ENCODE data around the gene IL7R.
"Not testable (repeated sequence)": the region's sequence is repeated elsewhere in the genome, so short reads cannot be mapped to it uniquely, and the experiment has no call there.

The IL7R gene

DNA sequence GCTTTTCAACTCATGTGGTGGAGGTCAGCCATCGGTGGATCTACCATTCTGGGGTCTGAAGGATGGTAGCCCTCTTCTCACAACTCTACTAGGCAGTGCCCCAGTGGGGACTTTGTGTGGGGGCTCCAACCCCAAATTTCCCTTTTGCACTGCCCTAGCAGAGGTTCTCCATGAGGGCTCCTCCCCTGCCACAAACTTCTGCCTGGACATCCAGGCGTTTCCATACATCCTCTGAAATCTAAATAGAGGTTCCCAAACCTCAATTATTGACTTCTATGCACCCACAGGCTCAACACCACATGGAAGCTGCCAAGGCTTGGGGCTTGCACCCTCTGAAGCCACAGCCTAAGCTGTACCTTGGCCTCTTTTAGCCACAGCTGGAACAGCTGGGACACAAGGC lies 11.2 kb upstream of the IL7R start:
- not testable (repeated sequence) for DNase-seq

DNA sequence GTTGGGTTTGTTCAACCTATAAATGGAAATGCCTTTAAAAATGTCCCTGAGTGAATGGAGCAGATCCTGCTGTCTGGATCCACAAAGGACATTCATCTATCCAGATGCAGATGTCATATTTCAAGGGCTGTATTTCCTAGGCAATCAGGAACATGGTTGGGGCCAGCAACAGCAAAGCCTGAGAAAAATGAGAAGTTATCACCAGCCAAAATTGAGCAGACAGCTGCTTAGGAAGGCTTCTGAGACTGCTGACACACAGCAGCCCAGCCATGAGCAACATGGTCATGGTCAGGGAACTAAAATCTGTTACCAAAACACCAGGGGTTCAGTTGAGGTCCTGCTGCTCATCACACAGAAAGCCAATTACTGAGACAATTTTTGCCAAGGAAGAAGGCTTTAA lies 9.2 kb upstream of the IL7R start:
- DNase-seq = no peak

DNA sequence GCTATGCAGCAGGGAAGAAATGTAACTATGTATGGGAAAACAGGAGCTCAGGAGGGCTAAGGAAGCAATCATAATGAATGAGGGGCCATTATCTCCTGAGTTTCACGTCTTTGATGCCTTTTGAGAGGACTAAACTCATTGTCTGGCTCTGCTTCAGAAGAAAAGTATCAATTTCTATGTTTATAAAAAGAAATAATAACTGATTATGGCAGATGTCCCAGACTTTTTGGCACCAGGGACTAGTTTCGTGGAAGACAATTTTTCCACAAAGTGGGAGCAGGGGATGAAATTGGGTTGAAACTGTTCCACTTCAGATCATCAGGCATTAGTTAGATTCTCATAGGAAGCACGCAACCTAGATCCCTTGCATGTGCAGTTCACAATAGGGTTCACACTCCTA lies 8.7 kb upstream of the IL7R start:
- DNase-seq = no peak

DNA sequence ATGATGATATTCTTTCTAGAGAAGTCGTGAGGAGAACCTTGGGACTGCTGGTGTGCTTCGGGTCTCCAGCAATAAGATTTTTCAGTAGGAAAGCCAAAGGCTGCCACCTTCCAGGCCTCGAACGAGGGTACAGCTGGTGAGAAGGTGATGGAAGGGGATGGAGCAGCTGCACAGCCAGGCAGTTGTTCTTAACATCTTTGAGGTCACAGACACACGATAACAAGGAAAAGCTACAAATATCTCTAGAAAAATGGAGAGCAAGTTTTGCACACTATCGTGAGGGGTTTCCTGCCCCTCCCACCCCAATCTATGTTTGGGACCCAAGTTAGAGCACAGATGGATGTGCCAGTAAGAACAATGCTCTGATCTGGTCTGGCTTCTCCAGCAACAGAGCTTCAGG lies 6.8 kb upstream of the IL7R start:
- DNase-seq = no peak

DNA sequence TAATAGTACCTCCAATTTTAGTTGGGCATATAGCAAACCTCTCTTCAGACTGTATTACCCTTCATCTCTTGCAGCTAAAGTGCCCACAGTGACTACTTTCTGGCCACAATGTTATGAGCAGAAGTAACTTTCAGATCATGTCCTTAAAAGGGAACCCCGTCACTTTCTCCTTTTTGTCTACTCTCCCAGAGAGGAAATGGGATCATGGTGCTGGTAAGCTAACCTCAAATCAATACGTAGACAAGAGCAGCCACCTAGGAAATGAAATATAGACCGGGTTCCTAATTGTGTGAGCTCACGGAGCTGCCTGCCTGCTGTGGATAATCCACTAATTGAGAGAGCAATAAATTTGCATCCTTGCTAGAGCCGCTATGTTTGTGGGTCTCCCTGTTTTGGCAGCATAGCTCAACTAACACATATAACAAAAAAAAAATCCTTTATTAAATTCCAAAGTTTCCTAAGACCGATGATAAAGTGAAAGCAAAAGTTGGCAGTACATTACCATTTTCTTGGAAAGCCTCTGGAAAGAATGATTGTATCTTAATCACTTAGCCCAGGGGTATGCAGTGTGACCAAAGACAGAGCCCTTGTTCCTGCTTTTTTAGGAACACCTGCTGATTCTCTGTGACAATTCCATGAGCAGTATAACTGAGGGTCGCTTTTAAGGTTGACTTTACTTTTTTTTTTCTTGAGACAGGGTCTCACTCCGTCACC lies 5.6 kb upstream of the IL7R start:
- no peak for DNase-seq

DNA sequence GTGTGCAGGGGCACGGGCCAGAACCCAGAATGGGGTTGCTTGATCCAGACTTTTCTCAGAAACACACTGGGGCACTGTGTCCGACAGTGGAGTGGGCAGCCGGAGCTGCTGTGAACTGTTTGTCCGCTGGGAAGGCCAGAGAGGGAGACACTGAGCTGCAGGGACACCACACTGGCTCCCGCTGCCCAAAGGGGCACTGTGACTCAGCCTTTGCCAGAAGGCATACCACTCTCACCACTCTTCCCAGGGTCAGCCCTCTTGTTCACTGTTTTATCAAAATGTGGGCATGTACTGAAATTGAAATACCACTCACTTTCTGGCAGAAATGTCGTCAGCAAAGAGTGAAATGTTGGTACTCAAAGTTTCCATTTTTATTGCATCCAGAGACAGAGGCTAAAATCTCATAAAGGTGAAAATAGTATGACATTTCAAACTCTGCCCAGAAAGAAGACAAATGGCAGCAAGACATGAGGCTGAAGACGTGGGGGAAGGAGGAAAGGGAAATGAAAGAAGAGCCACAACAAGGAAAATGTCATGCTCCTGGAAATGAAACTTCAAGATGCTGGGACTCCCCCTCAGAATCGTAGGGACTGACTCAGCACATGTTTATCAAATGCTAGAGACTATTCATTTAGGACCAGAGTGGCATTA lies 4.5 kb upstream of the IL7R start:
- DNase-seq = no peak

DNA sequence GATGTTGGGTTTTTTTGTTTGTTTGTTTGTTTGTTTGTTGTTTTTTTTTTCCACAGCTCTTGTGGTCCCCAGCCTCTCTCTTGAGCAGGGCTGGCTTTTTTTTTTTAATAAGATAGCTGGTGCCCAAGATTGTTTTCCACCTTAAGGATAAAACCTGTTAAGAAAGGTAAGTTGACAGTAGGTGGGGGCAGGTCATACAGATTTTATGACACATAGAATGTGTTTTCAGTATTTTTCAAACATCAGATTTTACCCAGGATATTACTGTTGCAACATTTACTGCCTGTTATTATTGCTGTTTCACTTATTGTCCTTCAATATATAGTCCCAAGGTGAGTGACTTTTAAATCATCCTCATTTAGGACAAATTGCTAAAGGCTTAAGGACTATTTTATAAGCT lies 3.9 kb upstream of the IL7R start:
- no peak for DNase-seq

DNA sequence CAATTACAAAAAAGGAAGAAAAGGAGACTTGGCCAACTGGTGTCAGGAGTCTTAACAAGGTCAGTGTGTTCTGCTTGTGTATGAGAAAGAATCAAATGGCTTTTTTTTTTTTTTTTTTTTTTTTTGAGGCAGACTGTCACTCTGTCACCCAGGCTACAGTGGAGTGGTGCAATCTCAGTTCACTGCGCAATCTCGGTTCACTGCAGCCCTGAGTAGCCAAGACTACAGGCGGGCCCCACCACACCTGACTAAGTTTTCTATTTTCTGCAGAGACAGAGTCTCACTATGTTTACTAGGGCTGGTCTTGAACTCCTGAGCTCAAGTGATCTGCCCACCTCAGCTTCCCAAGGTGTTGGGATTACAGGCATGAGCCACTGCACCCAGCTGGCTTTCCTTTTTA lies 3.1 kb upstream of the IL7R start:
- DNase-seq = peak; percentile 19

DNA sequence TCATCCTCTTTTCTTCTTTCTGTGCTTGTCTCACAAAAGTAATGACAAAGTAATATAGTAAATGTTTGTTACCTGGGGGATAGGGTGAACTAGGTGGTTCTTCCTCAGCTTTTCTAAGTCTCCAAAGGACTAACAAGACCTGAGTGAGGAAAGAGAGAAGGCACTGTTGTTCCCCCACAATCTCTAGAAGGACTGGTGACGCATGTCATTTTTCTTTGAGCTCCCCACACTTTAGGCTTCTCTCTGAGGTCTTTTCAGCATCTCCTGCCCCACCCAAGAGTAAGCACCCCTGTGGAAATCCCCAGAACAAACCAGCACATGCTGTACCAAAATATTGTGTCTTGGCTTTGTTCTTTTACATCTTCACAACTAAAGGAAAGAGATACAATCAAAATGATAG lies 2.4 kb upstream of the IL7R start:
- peak; percentile 50 for DNase-seq

DNA sequence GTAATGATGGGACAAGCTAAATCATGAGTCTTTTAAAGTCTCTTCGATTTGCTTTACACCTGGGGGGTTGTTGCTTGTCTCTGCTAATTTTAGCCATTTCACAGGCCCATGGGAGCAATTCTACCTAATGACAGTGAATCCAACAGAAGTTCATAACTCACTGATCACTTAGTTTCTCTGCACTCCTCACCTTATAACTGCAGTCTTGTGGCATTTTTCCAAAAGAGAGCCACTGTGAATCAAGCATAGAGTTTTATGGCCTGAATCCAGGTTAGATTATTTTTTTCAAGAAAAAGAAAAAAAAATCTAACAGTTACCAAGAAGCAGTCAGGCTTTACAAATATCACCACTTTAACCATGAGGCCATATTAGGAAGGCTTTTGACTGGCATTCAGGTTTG lies 1.5 kb upstream of the IL7R start:
- no peak for DNase-seq

DNA sequence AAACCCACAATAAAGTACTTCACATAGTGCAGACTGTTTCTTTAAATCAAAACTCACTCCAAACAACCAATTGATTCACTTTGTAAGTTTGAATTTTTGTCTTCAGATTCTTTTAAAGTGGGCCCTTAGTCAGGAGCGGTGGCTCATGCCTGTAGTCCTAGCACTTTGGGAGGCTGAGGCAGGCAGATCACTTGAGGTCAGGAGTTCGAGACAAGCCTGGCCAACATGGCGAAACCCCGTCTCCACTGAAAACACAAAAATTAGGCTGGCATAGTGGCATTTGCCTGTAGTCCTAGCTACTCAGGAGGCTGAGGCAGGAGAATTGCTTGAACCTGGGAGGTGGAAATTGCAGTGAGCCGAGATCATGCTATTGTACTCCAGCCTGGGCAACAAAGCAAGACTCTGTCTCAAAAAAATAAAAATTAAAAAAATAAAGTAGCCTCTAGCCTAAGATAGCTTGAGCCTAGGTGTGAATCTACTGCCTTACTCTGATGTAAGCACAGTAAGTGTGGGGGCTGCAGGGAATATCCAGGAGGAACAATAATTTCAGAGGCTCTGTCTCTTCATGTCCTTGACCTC lies 416 bp upstream of the IL7R start:
- not testable (repeated sequence) for DNase-seq

DNA sequence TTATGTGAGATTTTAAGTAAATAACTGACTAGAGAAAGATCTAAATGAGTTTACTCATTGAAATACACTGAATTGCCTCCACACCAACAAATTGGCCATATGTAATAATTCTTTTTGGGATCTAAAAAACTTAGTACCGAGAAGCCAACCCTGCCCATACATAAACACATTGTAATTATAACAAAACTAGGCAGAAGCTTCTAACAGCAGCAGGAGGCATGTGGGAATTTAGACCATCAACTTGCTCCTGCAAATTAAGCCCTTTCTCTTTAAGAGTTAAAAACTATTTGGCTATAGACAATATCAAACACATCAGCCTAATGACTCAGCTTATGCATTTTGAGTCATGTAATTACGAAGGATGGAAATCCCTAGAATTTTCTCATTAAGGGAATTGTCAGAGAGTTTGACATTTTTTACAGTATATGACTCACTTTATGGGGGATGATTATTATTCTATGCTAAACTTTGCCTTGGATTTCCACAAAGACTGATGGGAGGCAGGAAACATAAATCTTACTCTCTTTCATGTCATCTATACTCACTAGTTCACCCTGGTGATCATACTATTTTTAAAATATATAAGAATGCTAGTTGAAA lies 1.0 kb downstream of the IL7R start:
- DNase-seq = no peak

DNA sequence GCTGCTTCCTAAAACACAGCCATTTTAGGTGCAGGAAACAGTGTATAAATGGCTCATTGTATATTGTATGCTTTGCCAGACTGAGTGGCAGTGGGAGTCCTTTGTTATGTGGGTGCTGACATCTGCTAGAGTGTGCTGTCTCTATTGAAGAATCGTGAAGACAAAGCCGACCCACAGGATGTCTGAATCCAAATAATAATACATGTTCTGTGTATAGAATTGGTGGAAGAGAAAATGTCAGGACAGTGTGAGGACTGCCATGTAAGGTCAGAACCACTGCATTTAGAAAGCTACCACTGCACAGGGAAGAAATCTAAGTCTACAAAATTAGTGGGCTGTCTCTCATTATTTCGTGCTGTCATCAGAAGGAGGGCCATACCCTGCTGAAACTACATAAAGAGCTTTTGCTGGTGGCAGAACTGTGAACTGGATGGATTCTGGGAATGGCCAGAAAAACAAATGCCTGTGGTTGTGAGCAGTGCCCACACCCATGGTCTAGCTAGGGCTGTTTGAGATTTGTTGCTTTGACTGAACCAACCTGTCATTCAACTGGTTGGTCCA lies 2.5 kb downstream of the IL7R start:
- no peak for DNase-seq

DNA sequence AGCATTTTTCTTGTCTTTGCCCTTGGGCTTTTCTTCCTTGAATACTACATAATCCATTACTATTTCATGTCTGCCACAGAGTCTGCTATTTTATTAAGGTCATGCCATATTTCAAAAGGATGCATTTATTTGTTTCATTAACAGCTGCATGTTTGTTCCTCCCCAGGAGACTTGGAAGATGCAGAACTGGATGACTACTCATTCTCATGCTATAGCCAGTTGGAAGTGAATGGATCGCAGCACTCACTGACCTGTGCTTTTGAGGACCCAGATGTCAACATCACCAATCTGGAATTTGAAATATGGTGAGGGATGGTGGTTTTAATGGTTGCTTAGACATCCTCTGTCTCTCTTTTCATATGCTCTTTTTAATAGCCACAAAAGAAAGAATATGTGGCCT lies 4.0 kb downstream of the IL7R start:
- DNase-seq = no peak

DNA sequence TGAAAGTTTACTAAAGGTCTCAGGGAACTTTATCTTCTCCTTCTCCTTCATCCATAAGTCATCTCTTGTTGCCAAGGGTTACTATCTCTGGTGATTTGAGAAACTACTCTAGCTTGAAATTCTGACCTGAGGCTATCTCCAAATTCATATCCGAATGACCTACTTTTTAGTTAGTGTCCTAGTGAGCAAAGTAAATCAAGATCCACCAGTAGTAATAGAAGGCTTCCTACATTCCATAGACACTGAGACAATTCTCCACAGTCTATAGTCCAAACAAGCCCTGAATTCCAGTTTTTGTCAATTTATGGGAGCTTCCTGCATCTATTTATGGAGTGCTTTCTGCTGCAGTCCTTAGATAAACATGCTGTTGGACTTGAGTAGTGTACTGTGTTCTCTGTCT lies 5.0 kb downstream of the IL7R start:
- no peak for DNase-seq

DNA sequence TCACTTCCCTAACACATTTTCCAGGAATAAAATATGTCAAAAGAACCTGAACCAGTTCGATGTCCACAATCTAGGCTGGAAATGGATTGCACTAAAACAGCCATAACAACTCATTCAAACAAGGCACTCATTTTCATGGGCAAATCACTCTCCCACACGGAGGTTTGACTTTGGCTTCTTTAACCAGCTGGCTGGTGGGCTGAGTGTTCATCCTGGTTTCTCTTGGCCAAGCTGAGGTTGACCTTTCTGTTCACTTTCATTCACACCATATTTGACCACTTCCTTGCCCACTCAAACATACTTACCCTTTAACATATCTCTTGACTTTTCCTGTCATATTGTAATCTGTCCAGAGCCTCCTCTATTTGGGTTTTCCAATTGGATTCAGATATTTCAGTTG lies 5.4 kb downstream of the IL7R start:
- DNase-seq = no peak

DNA sequence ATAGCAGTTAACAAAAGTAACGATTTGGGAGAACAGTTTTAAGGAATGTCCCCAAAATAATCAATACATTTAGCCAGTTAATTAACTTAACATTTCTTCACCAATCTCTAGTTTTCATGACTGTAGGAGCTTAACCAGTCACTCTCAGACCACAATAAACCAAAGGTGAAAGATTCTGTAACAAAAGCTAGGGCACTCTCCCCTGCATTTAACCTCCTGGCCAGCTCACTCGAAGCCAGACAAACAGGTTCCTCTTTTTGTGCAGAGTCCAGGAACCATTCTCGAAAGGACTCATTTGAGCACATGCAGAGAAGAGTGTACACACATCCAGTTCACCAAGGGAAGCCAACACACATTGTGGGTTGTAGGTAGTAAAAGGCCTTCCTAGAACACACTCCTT lies 6.5 kb downstream of the IL7R start:
- no peak for DNase-seq

DNA sequence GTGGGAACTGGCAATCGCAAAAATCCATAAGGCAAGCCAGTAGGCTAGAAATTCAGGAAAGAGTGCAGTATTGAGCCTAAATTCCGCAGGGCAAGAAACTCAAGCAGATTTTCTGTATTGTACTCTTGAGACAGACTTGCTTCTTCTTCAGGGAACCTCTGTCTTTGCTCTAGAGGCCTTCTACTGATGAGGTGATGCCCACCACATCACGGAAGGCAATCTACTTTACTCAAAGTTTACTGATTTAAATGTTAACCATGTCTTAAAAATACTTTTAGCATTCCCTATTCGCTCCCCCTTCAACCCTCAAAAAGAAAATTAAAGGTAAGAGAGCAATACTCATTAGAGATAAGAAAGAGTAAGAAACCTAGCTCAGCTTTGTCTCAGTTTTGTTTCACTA lies 11.3 kb downstream of the IL7R start:
- no peak for DNase-seq

DNA sequence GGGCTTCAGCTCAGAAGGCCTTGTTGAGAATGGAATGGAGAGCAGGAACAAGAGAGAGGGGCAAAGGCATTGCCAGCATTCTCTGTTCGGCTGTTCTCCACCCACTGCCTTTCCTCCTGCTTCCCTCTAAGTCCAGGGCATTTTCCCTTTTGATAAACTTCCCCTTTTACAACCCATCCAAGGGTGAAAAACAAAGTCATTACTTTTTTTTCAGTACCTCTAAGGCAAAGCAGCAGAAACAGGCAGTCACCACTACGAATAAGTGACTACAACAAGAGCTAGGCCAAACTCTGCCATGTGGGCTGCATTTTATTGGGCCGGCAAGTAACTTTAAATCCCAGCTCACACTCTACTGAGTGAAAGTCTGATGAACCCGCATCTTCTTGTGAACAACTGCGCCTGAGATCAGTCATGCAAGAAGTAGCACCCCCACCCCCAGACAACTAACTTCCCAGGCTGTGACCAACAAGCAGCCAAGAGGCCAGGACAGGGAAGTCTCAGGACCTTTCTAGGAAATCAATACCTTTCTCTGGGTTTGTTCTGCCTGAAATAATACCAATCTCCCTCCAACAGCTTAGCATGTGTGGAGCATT lies 13.1 kb downstream of the IL7R start:
- DNase-seq = no peak

DNA sequence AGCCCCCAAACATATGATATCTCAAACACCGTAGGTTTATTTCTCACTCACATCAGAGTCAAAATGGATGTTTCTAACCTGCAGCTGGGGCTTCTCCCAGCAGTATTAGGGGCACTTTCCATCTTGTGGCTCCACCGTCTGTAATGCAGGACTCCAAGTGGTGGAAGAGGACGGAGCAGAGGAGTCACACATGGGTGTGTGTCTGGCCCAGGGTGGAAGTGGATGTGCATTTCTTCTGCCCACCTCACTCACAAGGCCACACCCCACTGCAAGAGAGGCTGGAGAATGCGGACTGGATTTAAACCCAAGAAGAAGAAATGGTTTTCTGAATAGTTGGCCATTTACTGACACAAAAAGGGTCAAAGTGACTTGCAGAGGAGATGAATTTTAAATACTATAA lies 13.9 kb downstream of the IL7R start:
- no peak for DNase-seq

DNA sequence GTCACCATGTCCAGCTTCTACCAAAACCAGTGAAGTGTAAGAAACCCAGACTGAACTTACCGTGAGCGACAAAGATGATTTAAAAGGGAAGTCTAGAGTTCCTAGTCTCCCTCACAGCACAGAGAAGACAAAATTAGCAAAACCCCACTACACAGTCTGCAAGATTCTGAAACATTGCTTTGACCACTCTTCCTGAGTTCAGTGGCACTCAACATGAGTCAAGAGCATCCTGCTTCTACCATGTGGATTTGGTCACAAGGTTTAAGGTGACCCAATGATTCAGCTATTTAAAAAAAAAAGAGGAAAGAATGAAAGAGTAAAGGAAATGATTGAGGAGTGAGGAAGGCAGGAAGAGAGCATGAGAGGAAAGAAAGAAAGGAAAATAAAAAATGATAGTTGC lies 19.8 kb downstream of the IL7R start:
- DNase-seq = no peak

DNA sequence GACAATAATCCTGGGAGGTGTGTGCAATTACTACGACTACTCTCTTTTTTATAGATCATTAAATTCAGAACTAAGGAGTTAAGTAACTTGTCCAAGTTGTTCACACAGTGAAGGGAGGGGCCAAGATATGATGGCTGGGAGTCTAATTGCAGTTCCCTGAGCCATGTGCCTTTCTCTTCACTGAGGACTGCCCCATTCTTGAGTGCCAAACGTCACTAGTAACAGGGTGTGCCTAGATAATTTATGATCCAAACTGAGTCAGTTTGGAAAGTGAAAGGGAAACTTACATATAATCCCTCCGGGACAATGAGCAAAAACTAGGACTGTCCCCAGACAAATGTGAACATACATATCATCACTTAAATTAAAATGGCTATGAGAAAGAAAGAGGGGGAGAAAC lies 20.2 kb downstream of the IL7R start:
- no peak for DNase-seq

DNA sequence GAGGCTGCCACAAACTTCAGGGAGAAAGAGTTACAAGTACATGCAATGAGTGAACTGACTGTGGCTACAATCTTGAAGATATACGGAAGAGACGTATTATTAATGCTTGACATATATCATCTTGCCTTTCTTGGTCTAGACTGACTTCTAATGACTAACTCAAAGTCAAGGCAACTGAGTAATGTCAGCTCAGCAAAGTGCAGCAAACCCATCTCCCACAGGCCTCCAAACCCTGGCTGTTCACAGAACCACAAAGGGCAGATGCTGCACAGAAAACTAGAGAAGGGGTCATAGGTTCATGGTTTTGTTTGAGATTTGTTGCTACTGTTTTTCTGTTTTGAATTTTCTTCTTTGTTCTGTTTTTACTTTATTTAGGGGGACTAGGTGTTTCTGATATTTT lies 21.0 kb downstream of the IL7R start:
- DNase-seq = no peak

DNA sequence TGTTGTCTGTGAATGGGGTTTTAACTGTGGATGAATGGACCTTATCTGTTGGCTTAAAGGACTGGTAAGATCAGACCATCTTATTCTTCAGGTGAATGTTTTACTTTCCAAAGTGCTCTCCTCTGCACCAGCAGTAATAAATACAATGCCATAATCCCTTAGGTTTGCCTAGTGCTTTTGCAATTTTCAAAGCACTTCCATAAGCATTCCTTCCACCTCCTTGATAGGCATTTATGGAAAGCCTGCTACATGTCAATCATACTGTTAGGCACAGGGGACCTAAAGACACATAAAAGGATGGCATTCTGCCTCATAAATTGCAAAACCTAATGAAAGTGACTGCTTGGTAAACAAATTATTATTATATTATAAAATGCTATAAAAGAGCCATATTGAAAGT lies 21.4 kb downstream of the IL7R start:
- no peak for DNase-seq

All from effector CD8-positive, alpha-beta T cell (primary cell).